ENCODE measurements around the gene SPOCK2. TPM values are rescaled to one million over a fixed set of nuclear protein-coding genes. Genes with fewer than 3 reads are reported as not detected.

The SPOCK2 gene
- total RNA-seq, 2 experiments from 2014 or later, result 423 to 424 TPM

DNA sequence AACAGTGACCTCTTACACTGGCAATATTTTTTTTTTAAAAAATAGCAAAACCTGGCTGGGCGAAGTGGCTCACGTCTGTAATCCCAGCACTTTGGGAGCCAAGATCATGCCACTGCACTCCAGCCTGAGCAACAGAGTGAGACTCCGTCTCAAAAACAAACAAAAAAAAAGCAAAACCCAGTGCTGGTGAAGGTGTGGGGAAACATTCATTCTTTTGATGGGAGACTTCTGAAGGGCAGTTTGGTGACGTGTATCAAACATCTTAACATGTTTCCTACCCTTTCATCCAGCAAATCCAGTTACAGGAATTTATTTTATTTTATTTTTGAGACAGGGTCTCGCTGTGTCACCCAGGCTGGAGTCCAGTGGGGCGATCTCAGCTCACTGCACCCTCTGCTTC lies 66.1 kb downstream of the SPOCK2 start:
- H3K9me3 Mint-ChIP-seq, result no peaks in the 10 kb centered on the region
- peaks cover 3% of the 10 kb centered on the region for H3K27me3 Mint-ChIP-seq
- H3K36me3 Mint-ChIP-seq (ENCODE audit: low read depth), result no peaks in the 10 kb centered on the region
- POLR2A ChIA-PET, result no interaction called here
- H3K4me1 Mint-ChIP-seq, result peaks cover 4% of the 10 kb centered on the region
- no peak overlapping the region for H3K4me3 Mint-ChIP-seq
- H3K27ac Mint-ChIP-seq, result no peak overlapping the region
- CTCF ChIA-PET, result interaction anchor here (1.2 kb wide), 1 partner anchor 26 kb away, joined by 3 read pairs; no protein-coding TSS in a partner anchor
- no peak for DNase-seq

DNA sequence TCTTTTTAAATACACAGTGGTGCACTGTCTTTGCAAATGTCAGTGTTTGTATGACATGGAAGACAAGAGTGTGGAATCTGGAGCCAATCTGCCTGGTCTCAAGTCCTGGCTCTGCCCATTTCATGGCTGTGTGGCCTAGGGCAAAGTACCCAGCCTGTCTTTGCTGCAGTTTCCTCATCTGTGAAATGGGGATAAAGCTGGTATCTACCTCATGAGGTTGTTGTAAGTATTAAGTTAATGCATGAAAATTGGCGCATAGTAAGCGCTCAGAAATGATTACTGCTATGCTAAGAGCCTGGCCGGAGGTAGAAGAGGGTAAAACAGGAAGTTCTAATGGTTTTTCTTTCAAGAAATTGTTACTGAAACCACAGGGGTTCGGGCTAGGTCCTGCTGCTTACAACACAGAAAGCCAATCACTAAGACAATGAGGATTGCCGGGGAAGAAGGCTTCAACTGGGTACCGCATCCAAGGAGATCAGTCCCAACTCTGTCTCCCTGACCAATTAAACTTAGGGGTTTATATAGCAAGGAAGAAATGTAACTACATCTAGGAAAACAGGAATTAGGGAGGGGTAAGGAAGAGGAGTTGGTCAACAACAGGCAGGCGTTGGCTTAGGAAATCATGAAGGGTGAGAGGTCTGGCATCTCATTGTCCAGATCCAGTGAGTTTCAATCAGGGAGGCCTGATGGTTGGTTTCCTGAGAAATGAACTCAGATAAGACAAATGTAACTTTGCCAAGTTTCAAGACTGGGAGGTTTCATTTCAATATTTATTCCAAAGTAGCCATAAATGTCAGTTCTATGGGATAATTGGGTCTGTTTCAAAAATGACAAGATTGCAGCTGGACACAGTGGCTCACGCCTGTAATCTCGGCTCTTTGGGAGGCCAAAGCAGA lies 67.2 kb downstream of the SPOCK2 start:
- H3K27me3 Mint-ChIP-seq, result peaks cover 3% of the 10 kb centered on the region
- H3K36me3 Mint-ChIP-seq (ENCODE audit: low read depth), result no peaks in the 10 kb centered on the region
- H3K9me3 Mint-ChIP-seq, result no peaks in the 10 kb centered on the region
- H3K4me3 Mint-ChIP-seq, result no peak overlapping the region
- H3K4me1 Mint-ChIP-seq, result peaks cover 4% of the 10 kb centered on the region
- ChIA-PET CTCF (interaction anchor here (1.2 kb wide), 1 partner anchor 27 kb away, joined by 3 read pairs; no protein-coding TSS in a partner anchor), POLR2A (no interaction called here)
- DNase-seq, result no peak
- no peak overlapping the region for H3K27ac Mint-ChIP-seq

DNA sequence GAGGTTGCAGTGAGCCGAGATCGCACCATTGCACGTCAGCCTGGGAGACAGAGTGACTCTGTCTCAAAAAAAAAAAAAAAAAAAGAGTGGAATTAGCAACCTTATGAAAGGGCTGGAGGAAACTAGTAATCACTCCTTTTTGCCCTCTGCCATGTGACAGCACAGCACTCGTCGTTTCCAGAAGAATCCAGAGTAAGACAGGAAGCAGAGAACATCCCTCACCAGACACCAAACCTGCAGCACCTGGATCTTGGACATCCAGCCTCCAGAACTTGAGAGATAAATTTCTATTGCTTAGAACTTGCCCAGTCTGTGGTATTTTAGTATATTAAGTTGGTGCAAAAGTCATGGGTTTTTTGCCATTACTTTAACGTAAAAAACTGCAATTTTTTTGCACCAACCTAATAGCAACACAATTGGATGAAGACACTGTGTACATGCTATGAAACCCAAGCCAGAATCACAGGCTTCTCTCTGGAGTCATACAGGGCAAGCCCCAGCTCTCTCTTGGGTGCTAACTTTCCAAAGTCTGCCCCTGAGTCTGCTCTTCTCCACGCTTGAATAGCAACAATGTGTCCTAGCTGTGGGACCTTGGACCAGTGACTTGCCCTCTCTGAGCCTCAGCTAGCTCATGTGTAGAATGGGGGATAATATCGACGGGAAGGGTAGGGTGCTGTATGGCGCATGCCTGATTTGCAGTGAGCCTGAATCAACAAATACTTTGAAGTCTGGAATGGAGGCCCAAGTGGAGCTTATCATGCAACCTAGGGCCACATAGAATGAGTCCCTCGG lies 69.1 kb downstream of the SPOCK2 start:
- no peak for DNase-seq
- CTCF ChIA-PET, result no interaction called here
- Mint-ChIP-seq H3K36me3 (ENCODE audit: low read depth) (no peaks in the 10 kb centered on the region), H3K27me3 (peaks cover 3% of the 10 kb centered on the region), H3K27ac (no peak overlapping the region), H3K4me1 (peaks cover 4% of the 10 kb centered on the region), H3K4me3 (no peak overlapping the region), H3K9me3 (no peaks in the 10 kb centered on the region)
- POLR2A ChIA-PET, result no interaction called here

DNA sequence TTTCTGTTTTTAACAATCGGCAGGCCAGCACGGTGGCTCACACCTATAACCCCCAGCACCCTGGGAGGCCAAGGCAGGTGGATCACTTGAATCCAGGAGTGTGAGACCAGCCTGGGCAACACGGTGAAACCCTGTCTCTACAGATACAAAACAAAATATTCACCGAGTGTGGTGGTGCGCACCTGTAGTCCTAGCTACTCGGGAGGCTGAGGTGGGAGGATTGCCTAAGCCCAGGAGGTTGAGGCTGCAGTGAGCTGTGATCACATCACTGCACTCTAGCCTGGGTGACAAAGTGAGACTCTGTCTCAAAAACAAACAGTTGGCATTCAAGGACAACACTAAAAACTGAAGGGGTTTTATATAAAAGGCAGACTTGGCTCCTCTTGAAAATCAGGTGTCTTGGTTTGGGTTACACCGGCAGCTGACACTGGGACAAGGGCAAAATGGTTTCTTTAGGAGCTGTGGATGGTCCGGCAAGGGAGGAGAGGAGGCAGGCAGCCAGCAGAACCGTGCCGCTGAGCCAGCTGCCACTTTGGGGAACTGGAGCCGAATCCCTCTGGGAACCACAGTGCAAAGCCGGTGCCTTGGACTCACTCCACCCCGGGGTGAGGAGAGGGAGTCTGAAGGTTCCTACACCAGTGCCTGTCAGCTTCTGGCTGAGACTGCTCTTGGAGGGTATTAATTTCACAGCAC lies 71.6 kb downstream of the SPOCK2 start:
- Mint-ChIP-seq H3K27me3 (peaks cover 2% of the 10 kb centered on the region), H3K9me3 (no peaks in the 10 kb centered on the region), H3K36me3 (ENCODE audit: low read depth) (no peaks in the 10 kb centered on the region), H3K27ac (no peak overlapping the region), H3K4me3 (no peak overlapping the region), H3K4me1 (peaks cover 4% of the 10 kb centered on the region)
- DNase-seq, result no peak
- ChIA-PET CTCF (no interaction called here), POLR2A (no interaction called here)

DNA sequence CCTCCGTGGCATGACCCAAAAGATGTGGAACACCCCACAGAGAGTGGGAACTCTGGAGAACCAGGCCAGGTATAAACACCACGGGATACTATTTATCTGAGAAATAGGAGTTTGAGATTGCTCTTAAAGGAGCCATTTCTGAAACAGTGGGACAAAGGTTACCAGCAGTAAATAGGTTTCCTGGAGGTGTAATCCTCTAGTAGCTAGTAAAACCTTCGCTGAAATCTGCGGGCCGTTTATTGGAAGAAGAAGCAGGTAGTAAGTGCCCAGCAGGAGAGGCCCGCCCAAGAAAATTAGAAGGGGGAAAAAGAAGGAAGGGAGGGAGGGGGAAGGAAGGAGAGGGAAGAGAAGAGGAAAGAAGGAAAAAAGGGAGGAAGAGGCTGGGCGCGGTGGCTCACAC lies 72.5 kb downstream of the SPOCK2 start:
- CTCF ChIA-PET, result no interaction called here

DNA sequence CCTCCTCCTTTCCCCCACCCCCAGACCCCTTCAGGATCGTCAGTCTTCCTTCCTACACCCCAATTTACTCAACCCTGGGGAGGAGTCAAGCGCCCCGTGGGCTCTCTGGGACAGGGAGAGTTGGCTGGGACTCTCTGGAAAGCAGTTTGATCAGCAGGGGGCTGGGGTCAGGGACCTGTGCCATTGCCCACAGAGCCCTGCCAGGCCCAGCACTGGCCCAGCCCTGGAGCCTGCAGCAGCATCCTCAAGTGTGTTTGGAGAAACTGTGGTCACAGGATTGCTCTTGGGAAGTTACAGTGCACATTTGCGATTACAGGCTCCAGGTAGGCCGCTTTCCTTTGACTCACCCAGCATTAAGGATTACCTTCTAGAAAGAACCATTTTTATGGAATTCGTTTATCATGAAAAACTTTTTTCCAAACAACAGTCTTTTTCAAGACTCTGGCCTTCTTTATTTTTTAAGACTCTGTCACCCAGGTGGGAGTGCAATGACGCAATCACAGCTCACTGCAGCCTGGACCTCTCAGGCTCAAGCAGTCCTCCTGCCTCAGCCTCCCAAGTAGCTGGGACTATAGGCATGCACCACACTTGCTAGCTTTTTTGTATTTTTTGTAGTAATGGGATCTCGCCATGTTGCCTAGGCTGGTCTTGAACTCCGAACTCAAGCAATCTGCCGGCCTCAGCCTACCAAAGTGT lies 73.4 kb downstream of the SPOCK2 start:
- Mint-ChIP-seq H3K36me3 (ENCODE audit: low read depth) (no peaks in the 10 kb centered on the region), H3K4me3 (no peak overlapping the region), H3K9me3 (no peaks in the 10 kb centered on the region), H3K27ac (no peak overlapping the region), H3K27me3 (no peaks in the 10 kb centered on the region), H3K4me1 (no peaks in the 10 kb centered on the region)
- no peak for DNase-seq
- ChIA-PET CTCF (no interaction called here), POLR2A (no interaction called here)

More for the DNA sequence above, 72.5 kb downstream of the SPOCK2 start:
- no peak overlapping the region for H3K4me3 Mint-ChIP-seq
- no peaks in the 10 kb centered on the region for H3K9me3 Mint-ChIP-seq
- POLR2A ChIA-PET, result no interaction called here
- no peak for DNase-seq
- no peaks in the 10 kb centered on the region for H3K4me1 Mint-ChIP-seq
- H3K27me3 Mint-ChIP-seq, result no peaks in the 10 kb centered on the region
- H3K27ac Mint-ChIP-seq, result no peak overlapping the region
- H3K36me3 Mint-ChIP-seq (ENCODE audit: low read depth), result no peaks in the 10 kb centered on the region

DNA sequence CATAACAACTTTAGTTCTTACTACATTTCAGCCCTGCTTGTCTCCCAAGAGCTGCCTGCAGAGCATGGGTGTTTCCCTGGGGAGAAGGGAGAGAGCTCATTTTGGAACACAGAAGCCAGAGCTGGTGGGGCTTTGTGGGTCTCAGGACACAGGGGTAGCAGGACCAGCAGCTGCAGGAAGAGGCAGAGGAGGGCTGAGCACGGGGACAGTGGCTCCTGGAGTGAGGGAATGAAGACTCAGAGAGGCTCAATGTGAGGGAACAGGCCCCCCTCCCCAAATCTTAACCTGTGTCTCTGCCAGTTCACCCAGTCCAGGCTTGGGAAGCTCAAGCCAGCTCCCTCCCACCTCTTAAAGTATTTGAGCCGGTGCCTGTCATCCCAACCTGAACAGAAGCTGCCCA lies 74.2 kb downstream of the SPOCK2 start:
- no peak overlapping the region for H3K27ac Mint-ChIP-seq
- no peaks in the 10 kb centered on the region for H3K36me3 Mint-ChIP-seq (ENCODE audit: low read depth)
- no peak for DNase-seq
- H3K4me3 Mint-ChIP-seq, result no peak overlapping the region
- no peaks in the 10 kb centered on the region for H3K27me3 Mint-ChIP-seq
- H3K4me1 Mint-ChIP-seq, result no peaks in the 10 kb centered on the region
- ChIA-PET CTCF (no interaction called here), POLR2A (no interaction called here)
- H3K9me3 Mint-ChIP-seq, result no peaks in the 10 kb centered on the region

DNA sequence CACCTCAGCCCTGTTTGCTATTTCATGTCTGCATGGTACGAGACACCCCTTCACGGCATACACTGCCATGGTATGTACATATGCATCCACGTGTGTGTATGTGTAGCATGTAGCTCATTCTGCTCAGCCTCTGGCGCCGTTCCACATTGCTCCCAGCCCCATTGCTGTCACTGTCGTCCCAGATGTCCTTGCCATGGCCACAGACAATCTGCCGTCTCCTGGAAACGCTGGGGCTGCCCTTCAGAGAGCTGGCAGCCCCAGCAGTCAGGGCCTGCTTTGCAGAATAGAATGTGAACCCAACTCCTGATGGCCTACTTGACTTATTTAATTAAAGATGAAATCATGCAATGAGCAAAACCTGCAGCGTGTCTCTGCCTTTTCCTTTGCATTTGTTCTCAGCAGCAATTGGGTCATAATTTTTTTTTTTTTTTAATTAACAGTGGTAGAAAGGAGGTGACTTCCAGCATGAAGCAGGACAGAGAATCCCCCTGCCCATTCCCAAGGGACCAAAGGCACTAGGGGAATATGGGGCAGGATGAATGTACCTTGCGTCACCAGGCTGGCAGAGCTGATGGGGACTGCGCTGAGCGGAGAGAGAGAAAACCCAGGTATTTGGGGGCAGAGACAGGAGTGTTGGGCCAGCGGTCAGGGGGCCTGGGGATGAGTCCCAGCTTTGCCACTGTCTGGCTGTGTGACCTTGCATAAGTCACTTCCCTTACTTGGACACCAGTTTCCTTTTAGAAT lies 75.0 kb downstream of the SPOCK2 start:
- no peak overlapping the region for H3K4me3 Mint-ChIP-seq
- CTCF ChIA-PET, result interaction anchor here (0.5 to 1.2 kb wide), 4 partner anchors 11 to 609 kb away, joined by 3 to 6 read pairs (median 4); no protein-coding TSS in a partner anchor
- H3K4me1 Mint-ChIP-seq, result no peaks in the 10 kb centered on the region
- POLR2A ChIA-PET, result no interaction called here
- H3K27ac Mint-ChIP-seq, result no peak overlapping the region
- H3K9me3 Mint-ChIP-seq, result no peaks in the 10 kb centered on the region
- no peaks in the 10 kb centered on the region for H3K27me3 Mint-ChIP-seq
- no peaks in the 10 kb centered on the region for H3K36me3 Mint-ChIP-seq (ENCODE audit: low read depth)
- DNase-seq, result no peak

DNA sequence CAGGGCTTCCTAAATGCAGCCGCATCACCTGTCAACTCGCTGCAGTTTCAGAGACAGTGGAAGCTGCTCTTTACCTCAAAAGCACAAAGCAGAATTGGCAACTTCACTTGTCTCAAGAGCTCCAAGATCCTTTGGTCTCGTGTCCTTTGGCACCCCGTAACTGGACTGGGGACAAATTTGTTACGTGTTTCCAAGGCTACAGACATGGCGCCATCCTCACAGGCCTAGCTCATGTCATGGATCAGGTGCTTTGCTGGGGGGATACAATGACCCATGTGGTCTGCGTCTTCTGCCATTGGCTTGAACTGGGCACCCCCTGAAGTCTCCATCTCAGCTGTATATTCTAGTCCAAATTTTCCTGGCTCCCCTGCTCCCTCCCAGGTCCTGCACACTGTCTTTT lies 75.6 kb downstream of the SPOCK2 start:
- POLR2A ChIA-PET, result no interaction called here
- H3K4me3 Mint-ChIP-seq, result no peak overlapping the region
- CTCF ChIA-PET, result interaction anchor here (0.5 to 1.2 kb wide), 4 partner anchors 10 to 609 kb away, joined by 3 to 6 read pairs (median 4); no protein-coding TSS in a partner anchor
- no peak for DNase-seq
- no peaks in the 10 kb centered on the region for H3K27me3 Mint-ChIP-seq
- H3K27ac Mint-ChIP-seq, result no peak overlapping the region
- no peaks in the 10 kb centered on the region for H3K9me3 Mint-ChIP-seq
- no peaks in the 10 kb centered on the region for H3K36me3 Mint-ChIP-seq (ENCODE audit: low read depth)
- H3K4me1 Mint-ChIP-seq, result no peaks in the 10 kb centered on the region

DNA sequence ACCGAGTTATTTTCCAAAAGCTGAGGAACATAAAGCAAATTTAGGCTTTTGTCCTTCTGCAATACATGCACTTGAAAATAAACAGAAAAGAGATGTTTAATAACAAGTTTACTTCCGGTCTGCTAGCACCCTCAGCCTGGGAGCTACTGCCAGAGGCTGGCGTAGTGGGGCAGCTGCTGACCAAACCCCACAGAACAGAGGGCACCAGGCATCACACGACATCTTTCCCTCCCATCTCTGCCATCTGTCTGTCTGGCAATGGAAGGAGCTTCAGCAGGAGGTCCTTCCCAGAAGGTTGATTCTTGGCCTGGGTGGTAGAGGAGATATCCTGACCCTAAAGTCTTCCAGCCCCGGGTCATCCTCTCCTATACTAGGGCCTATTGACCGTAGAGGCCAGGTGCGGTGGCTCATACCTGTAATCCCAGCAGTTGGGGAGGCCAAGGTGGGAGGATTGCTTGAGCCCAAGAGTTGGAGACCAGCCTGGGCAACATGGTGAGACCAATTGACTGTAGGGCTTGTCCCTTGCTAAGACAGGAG lies 76.3 kb downstream of the SPOCK2 start:
- DNase-seq, result no peak
- Mint-ChIP-seq H3K36me3 (ENCODE audit: low read depth) (no peaks in the 10 kb centered on the region), H3K27ac (no peak overlapping the region), H3K4me1 (no peaks in the 10 kb centered on the region), H3K27me3 (no peaks in the 10 kb centered on the region), H3K4me3 (no peak overlapping the region), H3K9me3 (no peaks in the 10 kb centered on the region)
- ChIA-PET CTCF (interaction anchor here (1.1 kb wide), 1 partner anchor 36 kb away, joined by 3 read pairs; no protein-coding TSS in a partner anchor), POLR2A (no interaction called here)

DNA sequence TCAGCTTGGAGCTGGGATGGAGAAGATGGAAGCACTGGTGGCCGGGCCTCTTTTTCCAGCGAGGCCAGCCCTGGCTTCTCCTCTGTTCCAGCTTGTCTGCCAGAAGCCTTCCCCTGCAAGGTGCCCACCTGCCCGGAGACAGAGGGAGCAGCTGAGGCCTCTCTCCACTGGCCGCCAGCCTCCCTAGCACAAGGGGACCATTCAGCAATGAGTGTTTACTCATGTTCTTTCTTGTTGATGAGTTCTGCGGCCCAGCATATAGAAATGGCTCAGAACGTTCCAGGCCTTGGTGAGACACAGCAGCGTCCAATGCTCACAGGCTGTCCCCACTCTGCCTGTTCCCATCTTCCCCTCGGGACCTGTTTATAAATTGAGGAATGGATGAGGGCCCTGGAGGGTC lies 76.9 kb downstream of the SPOCK2 start:
- Mint-ChIP-seq H3K9me3 (no peaks in the 10 kb centered on the region), H3K4me3 (no peak overlapping the region), H3K27me3 (no peaks in the 10 kb centered on the region), H3K27ac (no peak overlapping the region), H3K4me1 (no peaks in the 10 kb centered on the region), H3K36me3 (ENCODE audit: low read depth) (no peaks in the 10 kb centered on the region)
- ChIA-PET CTCF (interaction anchor here (0.6 to 0.8 kb wide), 2 partner anchors 82 to 696 kb away, joined by 3 to 4 read pairs; no protein-coding TSS in a partner anchor), POLR2A (no interaction called here)
- DNase-seq, result no peak

DNA sequence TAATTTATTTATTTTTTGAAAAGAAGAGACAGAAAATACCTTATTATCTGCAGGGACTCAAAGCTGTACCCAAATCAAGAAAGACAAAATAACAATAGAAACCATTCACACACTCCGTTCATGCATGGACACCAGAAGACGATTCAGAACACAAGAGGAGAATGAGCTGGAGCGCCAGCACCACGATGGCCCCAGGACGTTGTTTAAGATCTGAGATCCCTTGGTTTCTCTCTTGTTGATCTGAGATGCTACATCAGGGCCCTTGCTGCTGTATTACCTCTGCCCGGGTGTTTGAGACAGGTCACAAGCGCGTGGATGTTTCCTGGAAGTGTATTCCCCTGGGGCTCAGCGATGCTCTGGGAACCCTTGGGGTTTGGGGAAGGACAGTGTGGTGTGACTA lies 77.3 kb downstream of the SPOCK2 start:
- CTCF ChIA-PET, result interaction anchor here (0.6 to 1.7 kb wide), 3 partner anchors 15 to 696 kb away, joined by 3 to 4 read pairs (median 3); no protein-coding TSS in a partner anchor
- POLR2A ChIA-PET, result no interaction called here
- Mint-ChIP-seq H3K4me3 (no peak overlapping the region), H3K27me3 (no peaks in the 10 kb centered on the region), H3K9me3 (no peaks in the 10 kb centered on the region), H3K36me3 (ENCODE audit: low read depth) (no peaks in the 10 kb centered on the region), H3K4me1 (no peaks in the 10 kb centered on the region), H3K27ac (no peak overlapping the region)
- DNase-seq, result no peak

Data from activated CD4-positive, alpha-beta T cell treated with anti-CD3 and anti-CD28 coated beads, Interleukin-2, amount 10 ng/mL, durations not matched to agents 7 days and 5 days (primary cell).